Esophagus squamous epithelium (tissue), 4 donors: ENCODE measurements around the gene ST3GAL3.

ENCODE experiments used
- CTCF ChIP-seq, 6 experiments: fragments of 450-650 bp in 4 of 6; fragments of 200-600 bp in 2 of 6; sonication (generic) in 2 of 6; IDR thresholded peaks; one replicate each; pipeline ENCODE4 v1.5.1; 2016 to 2019; ENCODE audit warnings: antibody characterized with exemption in 6 of 6, mild to moderate bottlenecking in 4 of 6, moderate library complexity in 4 of 6
- POLR2A ChIP-seq, 4 donors: fragments of 450-650 bp; IDR thresholded peaks; one replicate each; pipeline ENCODE4 v1.6.1; 2017; ENCODE audit warnings: antibody characterized with exemption in 4 of 4, mild to moderate bottlenecking in 4 of 4, moderate library complexity in 3 of 4

- TF ChIP-seq CTCF (IDR thresholded peaks at IDR 0.05) (no peak), POLR2A (IDR thresholded peaks at IDR 0.05) (no peak)
Measured at GRCh38 chr1:43938383-43938782, 231.0 kb downstream of the ST3GAL3 start.
